ENCODE data around the gene MEI1. TPM values are rescaled to one million over a fixed set of nuclear protein-coding genes. Genes with fewer than 3 reads are reported as not detected.
A peak's percentile ranks its signal among the peaks of the same experiment; 100 is the strongest.

Gene MEI1
- total and polyA plus RNA-seq, 9 of the 15 experiments (the other 6 are each of a cell fraction or from before 2014, with no cell fraction given) = 0.08 to 0.68 (median 0.18) TPM; not detected in 2

DNA sequence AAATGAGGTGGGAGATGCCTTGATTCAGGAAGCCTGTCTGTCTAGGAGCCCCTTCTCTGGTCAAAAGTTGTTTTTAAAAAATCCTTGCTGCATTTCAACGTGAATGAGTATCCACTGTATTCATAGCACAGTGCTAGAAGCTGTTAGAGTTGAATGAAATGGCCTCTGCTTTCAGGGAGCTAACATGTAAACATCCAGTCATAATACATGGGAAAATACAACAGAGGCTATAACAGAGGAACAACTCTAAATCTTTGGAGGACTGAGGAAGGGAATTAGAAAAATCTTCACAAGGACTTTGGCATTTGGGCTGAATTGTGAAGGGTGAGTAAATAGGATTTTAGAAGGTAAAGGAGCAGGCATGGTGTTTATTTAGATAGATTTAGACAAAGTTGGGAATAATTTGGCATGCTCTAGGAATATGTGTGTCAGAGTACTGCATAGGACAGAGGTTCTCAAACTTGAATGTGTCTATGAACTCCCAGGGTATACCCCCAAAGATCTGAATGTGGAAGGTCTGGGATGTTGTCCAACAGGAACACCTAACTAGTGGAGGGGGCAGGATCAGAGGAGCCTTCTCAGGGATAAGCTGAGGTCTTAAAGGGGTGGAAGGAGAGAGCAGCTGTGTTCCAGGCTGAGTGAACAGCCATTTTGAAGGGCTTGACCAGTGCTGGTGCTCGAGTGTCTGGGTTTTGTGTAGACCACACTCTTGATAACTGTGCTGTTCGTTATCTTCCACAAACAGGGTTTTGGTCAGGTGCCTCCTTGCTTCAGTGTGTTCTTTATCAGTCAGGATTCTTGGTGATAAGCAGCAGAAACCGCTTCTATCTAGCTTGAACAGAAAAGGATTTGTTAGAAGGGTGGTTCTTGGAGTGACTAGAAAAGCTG lies 146.3 kb downstream of the MEI1 start (continued):
- TF ChIP-seq SRSF7 (optimal IDR thresholded peaks at IDR 0.05; ENCODE audit: low read depth, low read length) (no peak), NFE2L1 (tag; IDR thresholded peaks at IDR 0.05; ENCODE audit: borderline replicate concordance, low read depth) (no peak), GTF2A2 (tag; IDR thresholded peaks at IDR 0.05) (no peak), SAP30 (IDR thresholded peaks at IDR 0.05; ENCODE audit: borderline replicate concordance, insufficient read depth, low read depth, low read length, poor library complexity, severe bottlenecking) (no peak), POLR2H (tag; IDR thresholded peaks at IDR 0.05; ENCODE audit: low read depth) (no peak; the same call in 1 of the 2 replicates), ZNF263 (CRISPR knock-in tag; IDR thresholded peaks at IDR 0.05; ENCODE audit: borderline replicate concordance) (no peak), ZNF282 (CRISPR knock-in tag; IDR thresholded peaks at IDR 0.05) (no peak), BRCA1 (IDR thresholded peaks at IDR 0.05) (no peak), BRCA1 (CRISPR knock-in tag; IDR thresholded peaks at IDR 0.05) (no peak), POLR2AphosphoS2 (IDR thresholded peaks at IDR 0.05; ENCODE audit: low read length) (no peak), KDM5B (IDR thresholded peaks at IDR 0.05; ENCODE audit: insufficient replicate concordance, low read depth, low read length) (no peak), NCOA1 (IDR thresholded peaks at IDR 0.05; ENCODE audit: low read depth) (peak; percentile 77), TCFL5 (CRISPR knock-in tag; conservative IDR thresholded peaks at IDR 0.05) (no peak), NCOR1 (IDR thresholded peaks at IDR 0.05) (peak; percentile 97), MTA1 (IDR thresholded peaks at IDR 0.05; ENCODE audit: borderline replicate concordance) (peak; percentile 90), FIP1L1 (IDR thresholded peaks at IDR 0.05; ENCODE audit: low read depth, low read length, poor library complexity, severe bottlenecking) (no peak), PRPF4 (IDR thresholded peaks at IDR 0.05; ENCODE audit: insufficient read depth, low read depth, low read length, poor library complexity, severe bottlenecking) (no peak), FOXK1 (CRISPR knock-in tag; IDR thresholded peaks at IDR 0.05; ENCODE audit: borderline replicate concordance) (no peak), NFXL1 (CRISPR knock-in tag; IDR thresholded peaks at IDR 0.05) (no peak), WHSC1 (IDR thresholded peaks at IDR 0.05; ENCODE audit: low read length) (no peak), HMG20A (CRISPR knock-in tag; conservative IDR thresholded peaks at IDR 0.05) (0 out of 2 replicates have a peak, but pooled peaks have one; percentile 30), MEIS2 (IDR thresholded peaks at IDR 0.05; ENCODE audit: partially characterized antibody) (no peak), RFX7 (CRISPR knock-in tag; IDR thresholded peaks at IDR 0.05) (no peak), YBX1 (IDR thresholded peaks at IDR 0.05) (no peak)
- TF ChIP-seq, protein P1, sequence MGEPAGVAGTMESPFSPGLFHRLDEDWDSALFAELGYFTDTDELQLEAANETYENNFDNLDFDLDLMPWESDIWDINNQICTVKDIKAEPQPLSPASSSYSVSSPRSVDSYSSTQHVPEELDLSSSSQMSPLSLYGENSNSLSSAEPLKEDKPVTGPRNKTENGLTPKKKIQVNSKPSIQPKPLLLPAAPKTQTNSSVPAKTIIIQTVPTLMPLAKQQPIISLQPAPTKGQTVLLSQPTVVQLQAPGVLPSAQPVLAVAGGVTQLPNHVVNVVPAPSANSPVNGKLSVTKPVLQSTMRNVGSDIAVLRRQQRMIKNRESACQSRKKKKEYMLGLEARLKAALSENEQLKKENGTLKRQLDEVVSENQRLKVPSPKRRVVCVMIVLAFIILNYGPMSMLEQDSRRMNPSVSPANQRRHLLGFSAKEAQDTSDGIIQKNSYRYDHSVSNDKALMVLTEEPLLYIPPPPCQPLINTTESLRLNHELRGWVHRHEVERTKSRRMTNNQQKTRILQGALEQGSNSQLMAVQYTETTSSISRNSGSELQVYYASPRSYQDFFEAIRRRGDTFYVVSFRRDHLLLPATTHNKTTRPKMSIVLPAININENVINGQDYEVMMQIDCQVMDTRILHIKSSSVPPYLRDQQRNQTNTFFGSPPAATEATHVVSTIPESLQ (CRISPR knock-in tag; IDR thresholded peaks at IDR 0.05) = no peak
- TF ChIP-seq, protein P2, sequence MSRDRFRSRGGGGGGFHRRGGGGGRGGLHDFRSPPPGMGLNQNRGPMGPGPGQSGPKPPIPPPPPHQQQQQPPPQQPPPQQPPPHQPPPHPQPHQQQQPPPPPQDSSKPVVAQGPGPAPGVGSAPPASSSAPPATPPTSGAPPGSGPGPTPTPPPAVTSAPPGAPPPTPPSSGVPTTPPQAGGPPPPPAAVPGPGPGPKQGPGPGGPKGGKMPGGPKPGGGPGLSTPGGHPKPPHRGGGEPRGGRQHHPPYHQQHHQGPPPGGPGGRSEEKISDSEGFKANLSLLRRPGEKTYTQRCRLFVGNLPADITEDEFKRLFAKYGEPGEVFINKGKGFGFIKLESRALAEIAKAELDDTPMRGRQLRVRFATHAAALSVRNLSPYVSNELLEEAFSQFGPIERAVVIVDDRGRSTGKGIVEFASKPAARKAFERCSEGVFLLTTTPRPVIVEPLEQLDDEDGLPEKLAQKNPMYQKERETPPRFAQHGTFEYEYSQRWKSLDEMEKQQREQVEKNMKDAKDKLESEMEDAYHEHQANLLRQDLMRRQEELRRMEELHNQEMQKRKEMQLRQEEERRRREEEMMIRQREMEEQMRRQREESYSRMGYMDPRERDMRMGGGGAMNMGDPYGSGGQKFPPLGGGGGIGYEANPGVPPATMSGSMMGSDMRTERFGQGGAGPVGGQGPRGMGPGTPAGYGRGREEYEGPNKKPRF (IDR thresholded peaks at IDR 0.05; ENCODE audit: low read depth, low read length) = no peak

Measured in K562 (cell line).